ENCODE data around the gene SUN2. TPM values are rescaled to one million over a fixed set of nuclear protein-coding genes. Genes with fewer than 3 reads are reported as not detected.

The SUN2 gene
- total and polyA plus RNA-seq, 2 donors (not counting 3 experiments of a cell fraction or from before 2014, with no cell fraction given), result 76.7 to 133 TPM

GRCh38 chr22:38755155-38755910, 465 bp downstream of the SUN2 start:
- FAIRE-seq, result peak; percentile 81
- H3K27me3 ChIP-seq (ENCODE audit: control insufficient read depth in 2 of 2, insufficient read depth in 2 of 2, low read length in 2 of 2), result no peaks in the 10 kb centered on the region
- peaks cover 22% of the 10 kb centered on the region for H3K4me1 ChIP-seq (ENCODE audit: control insufficient read depth, extremely low read depth, insufficient read depth, low read length)
- intact Hi-C loops (cut with micrococcal nuclease), result loop anchor here (1.0 kb wide), 1 partner anchor 33 kb away; no protein-coding TSS in a partner anchor
- peak overlapping the region; percentile 25 for H2AFZ ChIP-seq (ENCODE audit: low read depth, low read length)
- dilution Hi-C loops (cut with MboI; ENCODE audit: extremely low pct_ligation_motif_present, low sequenced_read_pairs), result no loop called here
- TF ChIP-seq CTCF (IDR thresholded peaks at IDR 0.05; ENCODE audit: extremely low read depth in 1 of 2, insufficient read depth in 1 of 2, low read depth in 1 of 2, low read length in 2 of 2), result no peak
- TF ChIP-seq POLR2AphosphoS5 (IDR thresholded peaks at IDR 0.05; ENCODE audit: insufficient read depth, low read depth, low read length), result peak; percentile 71
- peak; percentile 24 for TF ChIP-seq POLR2A (IDR thresholded peaks at IDR 0.05; ENCODE audit: low read depth, low read length)
- peak; percentile 68 for TF ChIP-seq FOS (IDR thresholded peaks at IDR 0.05; ENCODE audit: borderline replicate concordance, insufficient read depth, low read length)
- peak overlapping the region; percentile 63 for H3K27ac ChIP-seq (ENCODE audit: insufficient read depth, low read depth, low read length)
- peak overlapping the region; percentile 62 for H3K9ac ChIP-seq (replicated peaks; ENCODE audit: extremely low read depth, insufficient read depth, low read length)
- H3K4me2 ChIP-seq (ENCODE audit: insufficient read depth, low read length), result peak overlapping the region; percentile 94
- POLR2A ChIA-PET, result interaction anchor here (0.6 kb wide), 1 partner anchor 50 kb away, joined by 3 read pairs; the partner anchor contains the start of gene GTPBP1
- BruUV-seq (replicated peaks), result no TSS peak
- CTCF ChIA-PET, result interaction anchor here (1.6 to 3.1 kb wide), 4 partner anchors 11 to 30 kb away, joined by 6 to 26 read pairs (median 12); no protein-coding TSS in a partner anchor
- peaks cover 3 to 18% of the 10 kb centered on the region in 2 experiments for H3K36me3 ChIP-seq (ENCODE audit: control insufficient read depth in 2 of 2, extremely low read depth in 1 of 2, insufficient read depth in 2 of 2, low read length in 2 of 2)
- H3K9me1 ChIP-seq (replicated peaks; ENCODE audit: control insufficient read depth, extremely low read depth, insufficient read depth, low read length), result no peaks in the 10 kb centered on the region
- H3K4me3 ChIP-seq (replicated peaks in 1 of 3; ENCODE audit: insufficient read depth in 1 of 3, low read depth in 1 of 3, low read length in 3 of 3), result peak overlapping the region; percentile 55 to 74 (median 58)
- peaks cover 14% of the 10 kb centered on the region for H3K79me2 ChIP-seq (ENCODE audit: control insufficient read depth, insufficient read depth, low read length)
- H3K9me3 ChIP-seq (replicated peaks; ENCODE audit: control insufficient read depth, insufficient read depth, low read length), result no peaks in the 10 kb centered on the region
- H4K20me1 ChIP-seq (replicated peaks; ENCODE audit: control insufficient read depth, extremely low read depth, insufficient read depth, low read length), result no peaks in the 10 kb centered on the region
- DNase-seq (ENCODE audit: low read depth, low spot score), result peak; percentile 68
